SU-DHL-6 (cell line): Measurements from ENCODE around the gene CHTOP.

ENCODE experiments used
- CTCF ChIP-seq: fragments of 200-600 bp; sonication (generic); IDR thresholded peaks from one replicate; pipeline ENCODE4 v1.5.1; 2017; ENCODE audit warnings: antibody characterized with exemption, mild to moderate bottlenecking, low read length, moderate library complexity; ENCODE audit not compliant: insufficient read depth, poor library complexity, severe bottlenecking
- EZH2phosphoT487 ChIP-seq: fragments of 200-600 bp; sonication (generic), shearing (Covaris generic); conservative IDR thresholded peaks from 2 replicates; pipeline ENCODE4 v1.6.1; 2018; ENCODE audit warnings: mild to moderate bottlenecking, antibody characterized with exemption, low read length, moderate library complexity, mixed read lengths

GRCh38 chr1:153628638-153629342, 5.1 kb upstream of the CHTOP start:
- TF ChIP-seq CTCF (no peak), EZH2phosphoT487 (no peak)
